WERI-Rb-1 (cell line): ENCODE results near the gene BBX.

Source experiments
- DNase-seq: peaks from one replicate; pipeline ENCODE4 v3.0.0-alpha.2; 2020
- H3K27ac ChIP-seq: fragments of 250-450 bp; sonication (Bioruptor Pico); 2 replicates; pipeline ENCODE4 v1.5.1; 2020; ENCODE audit warnings: mild to moderate bottlenecking, moderate library complexity
- H3K27me3 ChIP-seq: fragments of 250-450 bp; sonication (Bioruptor Pico); 2 replicates; pipeline ENCODE4 v1.5.1; 2021; ENCODE audit warnings: mild to moderate bottlenecking, low read depth, moderate library complexity; ENCODE audit not compliant: insufficient read depth, severe bottlenecking
- H3K36me3 ChIP-seq: fragments of 250-450 bp; sonication (Bioruptor Pico); 2 replicates; pipeline ENCODE4 v1.5.1; 2020; ENCODE audit warnings: mild to moderate bottlenecking, moderate library complexity
- H3K4me3 ChIP-seq: 2 replicates; pipeline ENCODE4 v1.5.1; 2011; ENCODE audit warnings: low read depth, mild to moderate bottlenecking, control low read depth, low read length
- H3K9me3 ChIP-seq: fragments of 250-450 bp; sonication (Bioruptor Pico); 2 replicates; pipeline ENCODE4 v1.5.1; 2021; ENCODE audit warnings: mild to moderate bottlenecking, moderate library complexity; ENCODE audit not compliant: severe bottlenecking
- CTCF ChIP-seq: IDR thresholded peaks from 2 replicates; pipeline ENCODE4 v1.5.1; 2011; ENCODE audit warnings: low read depth, mild to moderate bottlenecking, control low read depth, inconsistent platforms, low read length

The BBX gene

GRCh38 chr3:107621465-107621864 lies 98.7 kb downstream of the BBX start:
- H3K36me3 ChIP-seq = no peaks in the 10 kb centered on the region
- no peak overlapping the region for H3K4me3 ChIP-seq
- no peaks in the 10 kb centered on the region for H3K27me3 ChIP-seq
- H3K27ac ChIP-seq = no peak overlapping the region
- DNase-seq = no peak
- no peaks in the 10 kb centered on the region for H3K9me3 ChIP-seq
- TF ChIP-seq CTCF = no peak

GRCh38 chr3:107627962-107628542 lies 105.3 kb downstream of the BBX start:
- H3K27ac ChIP-seq = no peak overlapping the region
- H3K9me3 ChIP-seq = no peaks in the 10 kb centered on the region
- H3K36me3 ChIP-seq = no peaks in the 10 kb centered on the region
- H3K27me3 ChIP-seq = no peaks in the 10 kb centered on the region
- no peak overlapping the region for H3K4me3 ChIP-seq
- TF ChIP-seq CTCF = no peak
- no peak for DNase-seq

GRCh38 chr3:107629566-107629965 lies 106.8 kb downstream of the BBX start:
- no peak for DNase-seq
- H3K9me3 ChIP-seq = no peaks in the 10 kb centered on the region
- no peaks in the 10 kb centered on the region for H3K27me3 ChIP-seq
- H3K36me3 ChIP-seq = no peaks in the 10 kb centered on the region
- TF ChIP-seq CTCF = no peak
- H3K27ac ChIP-seq = no peak overlapping the region
- H3K4me3 ChIP-seq = no peak overlapping the region

- DNase-seq = no peak
- H3K36me3 ChIP-seq = no peaks in the 10 kb centered on the region
- no peaks in the 10 kb centered on the region for H3K9me3 ChIP-seq
- no peaks in the 10 kb centered on the region for H3K27me3 ChIP-seq
- no peak for TF ChIP-seq CTCF
- no peak overlapping the region for H3K27ac ChIP-seq
- no peak overlapping the region for H3K4me3 ChIP-seq
Observed at GRCh38 chr3:107630779-107631178, 108.0 kb downstream of the BBX start.

- no peaks in the 10 kb centered on the region for H3K36me3 ChIP-seq
- H3K4me3 ChIP-seq = no peak overlapping the region
- no peaks in the 10 kb centered on the region for H3K27me3 ChIP-seq
- no peak overlapping the region for H3K27ac ChIP-seq
- H3K9me3 ChIP-seq = no peaks in the 10 kb centered on the region
- TF ChIP-seq CTCF = no peak
- DNase-seq = no peak
Observed at GRCh38 chr3:107632576-107632975, 109.8 kb downstream of the BBX start.
